ENCODE data around the gene TUBB.

Gene TUBB

DNA sequence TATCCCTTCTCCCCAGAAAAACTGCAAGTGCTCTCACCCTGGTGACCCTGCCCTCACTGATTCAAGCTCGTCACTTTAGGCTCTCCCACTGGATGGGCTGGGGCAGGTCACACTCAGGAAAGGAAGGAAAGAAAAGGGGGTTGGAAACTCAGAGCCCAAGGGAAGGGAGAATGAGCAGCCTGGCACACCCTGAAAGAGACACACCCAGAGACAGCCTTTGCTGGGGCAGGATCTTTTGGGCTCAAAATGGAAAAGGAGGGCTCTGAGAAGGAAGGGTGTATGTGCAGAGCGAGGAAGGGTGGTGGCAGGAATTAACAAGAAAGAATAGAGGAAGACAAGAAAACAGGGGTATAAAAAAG is 36.2 kb upstream of the TUBB start:
- ChIA-PET CTCF (interaction anchor here (0.6 to 19.6 kb wide), 5 partner anchors 11 to 201 kb away, joined by 3 to 692 read pairs (median 5); partner anchors contain the start of genes DHX16, MDC1 and TUBB), POLR2A (interaction anchor here (0.8 to 7.6 kb wide), 7 partner anchors 11 to 61 kb away, joined by 3 to 120 read pairs (median 9); partner anchors contain the start of genes DHX16, IER3, MDC1 and TUBB)
- Histone ChIP-seq H3K4me3 (ENCODE audit: low read depth, low read length) (peak overlapping the region; percentile 28), H3K27ac (ENCODE audit: extremely low read depth, low read depth, low read length) (peak overlapping the region; percentile 70; the same call in 1 of the 2 replicates), H3K36me3 (ENCODE audit: control insufficient read depth in 2 of 2, insufficient read depth in 1 of 2, low read length in 2 of 2) (peaks cover 0 to 14% of the 10 kb centered on the region in 2 experiments; a peak in 2 of 3 replicates), H3K9me3 (ENCODE audit: control insufficient read depth, insufficient read depth, low read depth, low read length) (no peaks in the 10 kb centered on the region), H3K4me1 (ENCODE audit: control insufficient read depth, insufficient read depth, low read length) (peaks cover 28% of the 10 kb centered on the region)
- no peak for TF ChIP-seq ZNF248 (tag by site-specific recombination; IDR thresholded peaks at IDR 0.05)
- TF ChIP-seq ZNF621 (tag by site-specific recombination; IDR thresholded peaks at IDR 0.05): no peak
- no peak for TF ChIP-seq ZSCAN23 (tag by site-specific recombination; IDR thresholded peaks at IDR 0.05)
- peak; percentile 57 for TF ChIP-seq ZNF366 (tag by site-specific recombination; conservative IDR thresholded peaks at IDR 0.05)
- 0 out of 2 replicates have a peak, but pooled peaks have one; percentile 46 for TF ChIP-seq ZBTB8A (tag by site-specific recombination; IDR thresholded peaks at IDR 0.05)
- TF ChIP-seq, protein P1, sequence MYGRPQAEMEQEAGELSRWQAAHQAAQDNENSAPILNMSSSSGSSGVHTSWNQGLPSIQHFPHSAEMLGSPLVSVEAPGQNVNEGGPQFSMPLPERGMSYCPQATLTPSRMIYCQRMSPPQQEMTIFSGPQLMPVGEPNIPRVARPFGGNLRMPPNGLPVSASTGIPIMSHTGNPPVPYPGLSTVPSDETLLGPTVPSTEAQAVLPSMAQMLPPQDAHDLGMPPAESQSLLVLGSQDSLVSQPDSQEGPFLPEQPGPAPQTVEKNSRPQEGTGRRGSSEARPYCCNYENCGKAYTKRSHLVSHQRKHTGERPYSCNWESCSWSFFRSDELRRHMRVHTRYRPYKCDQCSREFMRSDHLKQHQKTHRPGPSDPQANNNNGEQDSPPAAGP (tag by site-specific recombination; IDR thresholded peaks at IDR 0.05): peak; percentile 29; the same call in 1 of the 2 replicates
- TF ChIP-seq SP2 (tag by site-specific recombination; IDR thresholded peaks at IDR 0.05): peak; percentile 46
- TF ChIP-seq ZNF707 (tag by site-specific recombination; IDR thresholded peaks at IDR 0.05): no peak
- TF ChIP-seq ZFHX2 (tag by site-specific recombination; conservative IDR thresholded peaks at IDR 0.05): no peak
- TF ChIP-seq, protein P2, sequence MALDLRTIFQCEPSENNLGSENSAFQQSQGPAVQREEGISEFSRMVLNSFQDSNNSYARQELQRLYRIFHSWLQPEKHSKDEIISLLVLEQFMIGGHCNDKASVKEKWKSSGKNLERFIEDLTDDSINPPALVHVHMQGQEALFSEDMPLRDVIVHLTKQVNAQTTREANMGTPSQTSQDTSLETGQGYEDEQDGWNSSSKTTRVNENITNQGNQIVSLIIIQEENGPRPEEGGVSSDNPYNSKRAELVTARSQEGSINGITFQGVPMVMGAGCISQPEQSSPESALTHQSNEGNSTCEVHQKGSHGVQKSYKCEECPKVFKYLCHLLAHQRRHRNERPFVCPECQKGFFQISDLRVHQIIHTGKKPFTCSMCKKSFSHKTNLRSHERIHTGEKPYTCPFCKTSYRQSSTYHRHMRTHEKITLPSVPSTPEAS (tag by site-specific recombination; IDR thresholded peaks at IDR 0.05): peak; percentile 24; the same call in 1 of the 2 replicates
- no peak for TF ChIP-seq ZFP37 (tag by site-specific recombination; IDR thresholded peaks at IDR 0.05)
- TF ChIP-seq KLF1 (tag by site-specific recombination; IDR thresholded peaks at IDR 0.05): peak; percentile 53

DNA sequence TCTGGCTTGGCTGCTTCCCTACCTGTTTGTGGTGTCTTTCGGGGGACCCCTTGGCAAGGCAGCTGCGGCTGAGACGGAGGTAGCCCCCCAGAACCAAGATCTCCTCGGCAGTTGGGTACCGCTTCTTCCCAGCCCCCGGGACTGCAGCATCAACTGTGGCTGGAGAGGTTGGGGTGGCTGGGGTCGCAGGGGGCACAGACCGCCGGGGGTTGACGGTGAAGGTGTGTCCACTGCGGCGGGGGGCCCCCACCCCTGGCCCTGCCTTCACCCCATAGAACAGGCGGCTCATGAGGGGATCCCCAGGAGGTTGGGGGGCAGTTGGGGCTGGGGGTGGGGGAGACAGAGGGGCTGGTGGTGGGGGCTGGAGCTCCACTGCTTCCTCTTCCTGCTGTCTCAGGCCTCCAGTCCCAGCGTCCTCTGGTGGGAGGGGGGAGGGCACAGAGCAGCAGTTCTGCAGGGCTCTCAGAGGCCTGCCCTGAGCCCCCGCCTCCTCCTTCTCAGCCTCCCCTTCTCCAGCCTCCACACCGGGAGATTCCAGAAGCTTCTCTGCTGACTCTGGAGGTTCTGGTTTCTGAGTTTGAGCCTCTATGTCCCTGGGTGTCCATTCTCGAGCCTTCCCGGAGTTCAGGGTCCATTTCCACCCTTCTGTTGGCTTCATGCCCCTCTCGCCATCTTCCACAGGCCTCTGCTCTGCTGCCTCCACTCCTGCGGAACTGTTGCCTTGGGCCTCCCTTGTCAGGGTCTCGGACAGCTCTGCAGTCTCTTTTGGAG is 35.6 kb upstream of the TUBB start:
- ChIA-PET POLR2A (interaction anchor here (0.8 to 7.6 kb wide), 6 partner anchors 12 to 60 kb away, joined by 3 to 120 read pairs (median 12); partner anchors contain the start of genes IER3, MDC1 and TUBB), CTCF (interaction anchor here (0.6 to 19.6 kb wide), 5 partner anchors 12 to 201 kb away, joined by 3 to 692 read pairs (median 5); partner anchors contain the start of genes DHX16, MDC1 and TUBB)
- Histone ChIP-seq H3K9me3 (ENCODE audit: control insufficient read depth, insufficient read depth, low read depth, low read length) (no peaks in the 10 kb centered on the region), H3K4me3 (ENCODE audit: low read depth, low read length) (peak overlapping the region; percentile 1), H3K27ac (ENCODE audit: extremely low read depth, low read depth, low read length) (peak overlapping the region; percentile 70; the same call in 1 of the 2 replicates), H3K36me3 (ENCODE audit: control insufficient read depth in 2 of 2, insufficient read depth in 1 of 2, low read length in 2 of 2) (peaks cover 0 to 14% of the 10 kb centered on the region in 2 experiments; a peak in 2 of 3 replicates), H3K4me1 (ENCODE audit: control insufficient read depth, insufficient read depth, low read length) (peaks cover 26% of the 10 kb centered on the region)
- TF ChIP-seq, protein P3, sequence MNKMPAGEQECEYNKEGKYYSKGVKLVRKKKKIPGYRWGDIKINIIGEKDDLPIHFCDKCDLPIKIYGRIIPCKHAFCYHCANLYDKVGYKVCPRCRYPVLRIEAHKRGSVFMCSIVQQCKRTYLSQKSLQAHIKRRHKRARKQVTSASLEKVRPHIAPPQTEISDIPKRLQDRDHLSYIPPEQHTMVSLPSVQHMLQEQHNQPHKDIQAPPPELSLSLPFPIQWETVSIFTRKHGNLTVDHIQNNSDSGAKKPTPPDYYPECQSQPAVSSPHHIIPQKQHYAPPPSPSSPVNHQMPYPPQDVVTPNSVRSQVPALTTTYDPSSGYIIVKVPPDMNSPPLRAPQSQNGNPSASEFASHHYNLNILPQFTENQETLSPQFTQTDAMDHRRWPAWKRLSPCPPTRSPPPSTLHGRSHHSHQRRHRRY (tag by site-specific recombination; IDR thresholded peaks at IDR 0.05): no peak
- TF ChIP-seq GLIS2 (tag by site-specific recombination; IDR thresholded peaks at IDR 0.05): peak; percentile 53

DNA sequence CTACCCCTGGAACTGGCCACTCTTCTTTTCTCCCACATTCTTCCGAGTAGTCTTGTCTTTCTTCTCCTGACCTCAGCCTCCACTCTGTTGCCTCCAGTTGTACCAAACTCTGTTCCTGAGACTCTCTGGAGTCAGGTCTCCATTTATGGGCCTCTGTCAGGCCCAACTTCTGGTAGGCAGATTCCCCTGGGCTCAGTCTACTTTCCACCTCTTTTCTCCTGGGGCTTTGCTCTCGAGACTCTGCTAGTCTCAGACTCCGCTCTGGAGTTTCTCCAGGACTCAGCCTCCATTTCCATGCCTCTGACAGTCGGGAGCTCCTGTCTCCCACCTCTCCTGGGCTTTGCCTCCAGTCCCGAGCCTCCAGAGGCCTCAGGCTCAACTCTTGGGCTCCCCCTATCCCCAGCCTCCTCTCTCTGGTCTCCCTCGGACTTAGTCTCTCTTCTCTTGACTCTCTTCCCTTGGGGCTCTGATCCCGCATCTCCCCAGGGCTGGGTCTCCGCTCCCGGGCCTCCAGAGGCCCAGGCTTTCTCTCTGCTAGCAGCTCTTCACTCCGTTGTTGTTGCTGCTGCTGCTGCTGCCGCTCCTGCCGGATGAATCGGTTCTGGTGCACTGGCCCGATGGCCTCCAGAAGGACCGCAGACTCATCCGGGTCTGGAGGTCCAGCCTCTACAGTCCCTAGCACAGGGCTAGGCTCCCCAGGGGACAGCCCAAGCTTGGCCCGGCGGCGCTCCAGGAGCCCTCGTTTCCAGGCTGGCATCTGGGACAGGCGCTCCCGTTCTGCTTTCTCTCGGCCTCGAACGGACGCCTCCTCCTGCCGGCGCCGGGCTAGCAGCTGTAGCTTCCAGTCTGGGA is 34.8 kb upstream of the TUBB start:
- H3K4me1 ChIP-seq (ENCODE audit: control insufficient read depth, insufficient read depth, low read length): peaks cover 29% of the 10 kb centered on the region
- H3K4me3 ChIP-seq (ENCODE audit: low read depth, low read length): no peak overlapping the region
- no peaks in the 10 kb centered on the region for H3K9me3 ChIP-seq (ENCODE audit: control insufficient read depth, insufficient read depth, low read depth, low read length)
- H3K27ac ChIP-seq (ENCODE audit: extremely low read depth, low read depth, low read length): peak overlapping the region; percentile 3; the same call in 1 of the 2 replicates
- peaks cover 0 to 8% of the 10 kb centered on the region in 2 experiments; a peak in 2 of 3 replicates for H3K36me3 ChIP-seq (ENCODE audit: control insufficient read depth in 2 of 2, insufficient read depth in 1 of 2, low read length in 2 of 2)
- ChIA-PET CTCF (interaction anchor here (1.1 to 19.6 kb wide), 2 partner anchors 13 to 41 kb away, joined by 4 to 692 read pairs; partner anchors contain the start of genes DHX16, MDC1 and TUBB), POLR2A (interaction anchor here (1.0 to 7.6 kb wide), 4 partner anchors 32 to 59 kb away, joined by 4 to 120 read pairs (median 19); partner anchors contain the start of genes IER3, MDC1 and TUBB)
- TF ChIP-seq, protein P4, sequence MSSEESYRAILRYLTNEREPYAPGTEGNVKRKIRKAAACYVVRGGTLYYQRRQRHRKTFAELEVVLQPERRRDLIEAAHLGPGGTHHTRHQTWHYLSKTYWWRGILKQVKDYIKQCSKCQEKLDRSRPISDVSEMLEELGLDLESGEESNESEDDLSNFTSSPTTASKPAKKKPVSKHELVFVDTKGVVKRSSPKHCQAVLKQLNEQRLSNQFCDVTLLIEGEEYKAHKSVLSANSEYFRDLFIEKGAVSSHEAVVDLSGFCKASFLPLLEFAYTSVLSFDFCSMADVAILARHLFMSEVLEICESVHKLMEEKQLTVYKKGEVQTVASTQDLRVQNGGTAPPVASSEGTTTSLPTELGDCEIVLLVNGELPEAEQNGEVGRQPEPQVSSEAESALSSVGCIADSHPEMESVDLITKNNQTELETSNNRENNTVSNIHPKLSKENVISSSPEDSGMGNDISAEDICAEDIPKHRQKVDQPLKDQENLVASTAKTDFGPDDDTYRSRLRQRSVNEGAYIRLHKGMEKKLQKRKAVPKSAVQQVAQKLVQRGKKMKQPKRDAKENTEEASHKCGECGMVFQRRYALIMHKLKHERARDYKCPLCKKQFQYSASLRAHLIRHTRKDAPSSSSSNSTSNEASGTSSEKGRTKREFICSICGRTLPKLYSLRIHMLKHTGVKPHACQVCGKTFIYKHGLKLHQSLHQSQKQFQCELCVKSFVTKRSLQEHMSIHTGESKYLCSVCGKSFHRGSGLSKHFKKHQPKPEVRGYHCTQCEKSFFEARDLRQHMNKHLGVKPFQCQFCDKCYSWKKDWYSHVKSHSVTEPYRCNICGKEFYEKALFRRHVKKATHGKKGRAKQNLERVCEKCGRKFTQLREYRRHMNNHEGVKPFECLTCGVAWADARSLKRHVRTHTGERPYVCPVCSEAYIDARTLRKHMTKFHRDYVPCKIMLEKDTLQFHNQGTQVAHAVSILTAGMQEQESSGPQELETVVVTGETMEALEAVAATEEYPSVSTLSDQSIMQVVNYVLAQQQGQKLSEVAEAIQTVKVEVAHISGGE (tag by site-specific recombination; conservative IDR thresholded peaks at IDR 0.05; ENCODE audit: low read depth): no peak
- TF ChIP-seq MEIS1 (CRISPR knock-in tag; IDR thresholded peaks at IDR 0.05; ENCODE audit: borderline replicate concordance) (no peak), ZNF501 (tag by site-specific recombination; IDR thresholded peaks at IDR 0.05) (no peak), ZNF335 (tag by site-specific recombination; conservative IDR thresholded peaks at IDR 0.05) (no peak), IKZF3 (tag by site-specific recombination; IDR thresholded peaks at IDR 0.05) (0 out of 2 replicates have a peak, but pooled peaks have one; percentile 7)
- TF ChIP-seq, protein P5, sequence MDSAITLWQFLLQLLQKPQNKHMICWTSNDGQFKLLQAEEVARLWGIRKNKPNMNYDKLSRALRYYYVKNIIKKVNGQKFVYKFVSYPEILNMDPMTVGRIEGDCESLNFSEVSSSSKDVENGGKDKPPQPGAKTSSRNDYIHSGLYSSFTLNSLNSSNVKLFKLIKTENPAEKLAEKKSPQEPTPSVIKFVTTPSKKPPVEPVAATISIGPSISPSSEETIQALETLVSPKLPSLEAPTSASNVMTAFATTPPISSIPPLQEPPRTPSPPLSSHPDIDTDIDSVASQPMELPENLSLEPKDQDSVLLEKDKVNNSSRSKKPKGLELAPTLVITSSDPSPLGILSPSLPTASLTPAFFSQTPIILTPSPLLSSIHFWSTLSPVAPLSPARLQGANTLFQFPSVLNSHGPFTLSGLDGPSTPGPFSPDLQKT (IDR thresholded peaks at IDR 0.05; ENCODE audit: borderline replicate concordance, low read depth, low read length): no peak
